Measurements from ENCODE around the gene LYPD5.

The LYPD5 gene

GRCh38 chr19:43749898-43750297 lies 52.3 kb downstream of the LYPD5 start:
- no peak for DNase-seq

- no peak for DNase-seq
These were observed 53.1 kb downstream of the LYPD5 start for GRCh38 chr19:43749152-43749551.

- no peak for DNase-seq
These were observed 53.6 kb downstream of the LYPD5 start for GRCh38 chr19:43748685-43749084.

GRCh38 chr19:43748205-43748594 lies 54.0 kb downstream of the LYPD5 start:
- DNase-seq = no peak

GRCh38 chr19:43747557-43748204 lies 54.6 kb downstream of the LYPD5 start:
- DNase-seq = no peak

Measured in bone marrow (tissue), 2 donors.